Lung (tissue), 12 donors: Measurements from ENCODE around the gene CEP70. TPM values are rescaled to one million over a fixed set of nuclear protein-coding genes. Genes with fewer than 3 reads are reported as not detected.
"Not testable (repeated sequence)": the region's sequence is repeated elsewhere in the genome, so short reads cannot be mapped to it uniquely, and the experiment has no call there.

ENCODE experiments used
- ATAC-seq: fragments of 200-7000 bp; cut with Tn5 transposase; one replicate; pipeline ENCODE4 v1.9.1; 2020; ENCODE audit warnings: moderate number of reproducible peaks; ENCODE audit not compliant: insufficient read depth, low FRiP score
- DNase-seq, 3 donors: peaks; one replicate each; pipeline ENCODE4 v3.0.0-alpha.2; 2013 to 2017
- H3K27ac ChIP-seq, 2 donors: one replicate each; pipeline ENCODE4 v1.5.1; 2013; ENCODE audit warnings: mild to moderate bottlenecking in 2 of 2, moderate library complexity in 2 of 2, control low read depth in 1 of 2, inconsistent platforms in 1 of 2, low read depth in 1 of 2, low read length in 1 of 2
- H3K27me3 ChIP-seq, 3 donors: one replicate each; pipeline ENCODE4 v1.5.1; 2013; ENCODE audit warnings: low read length in 2 of 3; ENCODE audit not compliant: control insufficient read depth in 3 of 3, insufficient read depth in 3 of 3
- H3K36me3 ChIP-seq, 4 donors: one replicate each; pipeline ENCODE4 v1.5.1; 2013; ENCODE audit warnings: low read length in 4 of 4, mild to moderate bottlenecking in 1 of 4, moderate library complexity in 1 of 4; ENCODE audit not compliant: control insufficient read depth in 4 of 4, insufficient read depth in 4 of 4
- H3K4me1 ChIP-seq, 5 donors: one replicate each; pipeline ENCODE4 v1.5.1; 2013; ENCODE audit warnings: low read length in 5 of 5, mild to moderate bottlenecking in 2 of 5, moderate library complexity in 1 of 5; ENCODE audit not compliant: control insufficient read depth in 5 of 5, insufficient read depth in 5 of 5
- H3K4me3 ChIP-seq: one replicate; pipeline ENCODE4 v1.5.1; 2013; ENCODE audit warnings: mild to moderate bottlenecking, control low read depth, moderate library complexity
- H3K9ac ChIP-seq, 2 donors: one replicate each; pipeline ENCODE4 v1.5.1; 2013; ENCODE audit warnings: low read length in 2 of 2, control low read depth in 1 of 2; ENCODE audit not compliant: insufficient read depth in 1 of 2
- H3K9me3 ChIP-seq, 4 donors: one replicate each; pipeline ENCODE4 v1.5.1; 2013; ENCODE audit warnings: low read length in 3 of 4, mild to moderate bottlenecking in 1 of 4, moderate library complexity in 1 of 4; ENCODE audit not compliant: control insufficient read depth in 4 of 4, insufficient read depth in 3 of 4
- CTCF ChIP-seq: IDR thresholded peaks from 2 replicates; pipeline ENCODE4 v1.5.1; 2012; ENCODE audit warnings: mild to moderate bottlenecking; ENCODE audit errors: control extremely low read depth, extremely low read depth
- WGBS, 2 donors: extraction: QIAGEN DNeasy Blood & Tissue Kit; methylation state at CpG; one replicate each; pipeline ENCODE4 v1.1.7; 2013; 5-methylcytosine and 5-hydroxymethylcytosine counted together
- polyA plus RNA-seq, 2 donors: library from polyadenylated mRNA; stranded (reverse); fragments of 200-250 nt; gene quantifications; one replicate each; pipeline ENCODE4 v1.2.1, GENCODE V29; 2013
- total RNA-seq, 2 donors: library from RNA; depleted of rRNA in 1 of 2; stranded (reverse); fragments of >200 nt in 1 of 2; gene quantifications; one replicate each; pipeline ENCODE4 v1.2.1, GENCODE V29; 2014 to 2021
- donor health status: control.
- donor health status: control.
- donor health status: Bipolar disorder and iron deficiency.
- donor health status: healthy.
- donor health status: DM: yes; HTN: yes; CAD: no.

The CEP70 gene
- total and polyA plus RNA-seq, 4 donors, result 19.5 to 137 (median 32.5) TPM

GRCh38 chr3:138609898-138610266 is 15.8 kb upstream of the CEP70 start:
- peak overlapping the region in 1 of 2 donors; percentile 51 for H3K27ac ChIP-seq
- H3K4me1 ChIP-seq, result peaks cover 0 to 8% (median 0%) of the 10 kb centered on the region in 5 donors
- 61 to 63% methylated on average over 6 of the region's 6 CpGs for WGBS, 2 donors
- H3K36me3 ChIP-seq, result peaks cover 0 to 2% (median 0%) of the 10 kb centered on the region in 4 donors
- no peaks in the 10 kb centered on the region for H3K27me3 ChIP-seq
- TF ChIP-seq CTCF, result no peak
- no peak for ATAC-seq
- no peaks in the 10 kb centered on the region for H3K9me3 ChIP-seq
- DNase-seq, result peak in 1 of 3 donors; percentile 12
- H3K9ac ChIP-seq, result no peak overlapping the region
- no peak overlapping the region for H3K4me3 ChIP-seq

GRCh38 chr3:138608322-138609135 is 14.5 kb upstream of the CEP70 start, which contains the start of gene FAIM:
Gene FAIM (plus strand): TSS chr3:138608771. CDS start chr3:138619727, 10,956 bp downstream.
- peak; percentile 80 for ATAC-seq

GRCh38 chr3:138604106-138604595 is 10.1 kb upstream of the CEP70 start:
- H3K27me3 ChIP-seq, H3K27ac ChIP-seq, H3K9ac ChIP-seq, H3K9me3 ChIP-seq, H3K4me1 ChIP-seq, ATAC-seq, H3K4me3 ChIP-seq, H3K36me3 ChIP-seq, DNase-seq: not testable (repeated sequence)
- 95% methylated on average over 5 of the region's 5 CpGs for WGBS, 2 donors

More at GRCh38 chr3:138608322-138609135, 14.5 kb upstream of the CEP70 start, which contains the start of gene FAIM:
- peak; percentile 79 to 82 (median 80) for DNase-seq
- peak within 1 kb of the TSS; percentile 80 to 94 for H3K9ac ChIP-seq
- TF ChIP-seq CTCF, result no peak
- peak within 1 kb of the TSS; percentile 94 to 97 for H3K27ac ChIP-seq
- peak within 1 kb of the TSS; percentile 63 for H3K4me3 ChIP-seq
- H3K4me1 ChIP-seq, result peaks cover 0 to 8% (median 0%) of the 10 kb centered on the region in 5 donors
- no peaks in the 10 kb centered on the region for H3K9me3 ChIP-seq
- 2% methylated on average over 56 to 68 of the region's 68 CpGs for WGBS, 2 donors
- peaks cover 0 to 2% (median 0%) of the 10 kb centered on the region in 4 donors for H3K36me3 ChIP-seq
- H3K27me3 ChIP-seq, result no peaks in the 10 kb centered on the region

GRCh38 chr3:138601661-138602060 is 7.6 kb upstream of the CEP70 start:
- H3K27me3 ChIP-seq, ATAC-seq, DNase-seq, H3K4me1 ChIP-seq, H3K36me3 ChIP-seq, H3K27ac ChIP-seq, H3K4me3 ChIP-seq, H3K9ac ChIP-seq, H3K9me3 ChIP-seq: not testable (repeated sequence)
- WGBS, 2 donors, result 78 to 85% methylated on average over 2 of the region's 2 CpGs
